T-helper 1 cell (primary cell): ENCODE data around the gene PDE8B.

Experiments
- DNase-seq, 5 donors: peaks; one replicate each; pipeline ENCODE4 v3.0.0-alpha.2; 2012 to 2020

Gene PDE8B

GRCh38 chr5:77418162-77418561 is 207.7 kb downstream of the PDE8B start:
- DNase-seq, result no peak

GRCh38 chr5:77418601-77419581 is 208.4 kb downstream of the PDE8B start:
- DNase-seq, result no peak

GRCh38 chr5:77419644-77420582 is 209.4 kb downstream of the PDE8B start:
- no peak for DNase-seq

GRCh38 chr5:77420940-77421339 is 210.5 kb downstream of the PDE8B start:
- DNase-seq, result no peak

GRCh38 chr5:77423022-77423750 is 212.7 kb downstream of the PDE8B start:
- DNase-seq, result no peak

- no peak for DNase-seq
Observed at GRCh38 chr5:77424921-77425320, 214.4 kb downstream of the PDE8B start.

GRCh38 chr5:77425420-77425819 is 214.9 kb downstream of the PDE8B start:
- DNase-seq, result no peak

GRCh38 chr5:77425998-77426659 is 215.6 kb downstream of the PDE8B start:
- no peak for DNase-seq

GRCh38 chr5:77426670-77427069 is 216.2 kb downstream of the PDE8B start:
- DNase-seq, result no peak

- DNase-seq, result no peak
Observed at GRCh38 chr5:77427998-77428397, 217.5 kb downstream of the PDE8B start.

- DNase-seq, result no peak
Observed at GRCh38 chr5:77428526-77428925, 218.0 kb downstream of the PDE8B start.

GRCh38 chr5:77430726-77431125 is 220.2 kb downstream of the PDE8B start:
- no peak for DNase-seq

GRCh38 chr5:77431286-77431685 is 220.8 kb downstream of the PDE8B start:
- no peak for DNase-seq

- no peak for DNase-seq
Observed at GRCh38 chr5:77431719-77432118, 221.2 kb downstream of the PDE8B start.

- peak in 1 of 5 donors; percentile 6 for DNase-seq
Observed at GRCh38 chr5:77437194-77437593, 226.7 kb downstream of the PDE8B start.

- DNase-seq, result no peak
Observed at GRCh38 chr5:77438071-77438470, 227.6 kb downstream of the PDE8B start.

GRCh38 chr5:77443670-77444069 is 233.2 kb downstream of the PDE8B start:
- no peak for DNase-seq

- no peak for DNase-seq
Observed at GRCh38 chr5:77444356-77444755, 233.9 kb downstream of the PDE8B start.

- DNase-seq, result no peak
Observed at GRCh38 chr5:77448831-77449230, 238.4 kb downstream of the PDE8B start.

- DNase-seq, result no peak
Observed at GRCh38 chr5:77449277-77449676, 238.8 kb downstream of the PDE8B start.

- no peak for DNase-seq
Observed at GRCh38 chr5:77449981-77450380, 239.5 kb downstream of the PDE8B start.

GRCh38 chr5:77452351-77452750 is 241.9 kb downstream of the PDE8B start:
- no peak for DNase-seq
